HG02678 (cell line): ENCODE measurements around the gene S100A11.
A peak's percentile ranks its signal among the peaks of the same experiment; 100 is the strongest.

Experiments used
- ATAC-seq: cut with Tn5 transposase; IDR thresholded peaks from one replicate; pipeline ENCODE4 v1.9.1; 2021; ENCODE audit warnings: mild to moderate bottlenecking, moderate library complexity; ENCODE audit not compliant: unreplicated experiment

Gene S100A11

GRCh38 chr1:152003846-152004442, 32.9 kb downstream of the S100A11 start:
- ATAC-seq, result no peak

- ATAC-seq, result no peak
These were observed 33.8 kb downstream of the S100A11 start for GRCh38 chr1:152002960-152003359.

- ATAC-seq, result no peak
These were observed 34.9 kb downstream of the S100A11 start for GRCh38 chr1:152001631-152002584.

DNA sequence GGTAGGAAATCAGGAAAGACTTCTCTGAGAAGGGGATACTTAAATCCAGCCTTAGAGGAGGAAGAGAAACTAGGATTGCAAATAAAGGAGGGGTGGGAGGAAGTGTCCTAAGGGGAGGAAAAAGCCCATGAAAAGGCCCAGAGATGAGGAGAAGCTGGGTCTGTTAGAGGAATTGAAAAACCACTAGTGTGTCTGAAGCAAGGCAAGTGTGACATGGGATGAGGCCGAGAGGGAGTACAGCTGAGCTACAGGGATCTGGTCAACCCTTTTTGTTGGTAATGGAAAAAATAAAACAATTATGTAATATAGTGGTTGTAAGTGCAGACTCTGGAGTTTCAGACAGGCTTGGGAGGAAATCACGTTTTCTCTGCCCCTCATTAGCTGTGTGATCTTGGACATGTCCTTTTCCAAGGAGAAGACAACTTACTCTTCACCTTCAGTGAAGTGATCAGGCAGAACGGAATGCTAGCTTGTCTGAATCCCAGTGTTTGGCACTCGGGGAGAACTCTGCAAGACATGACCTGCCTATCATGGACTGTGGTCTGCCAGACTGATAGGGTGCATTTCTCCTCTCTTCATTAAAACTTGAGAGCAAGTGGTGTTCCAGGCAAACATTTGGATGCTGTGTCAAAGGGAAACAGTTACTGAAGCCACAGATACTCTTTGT, 35.7 kb downstream of the S100A11 start:
- ATAC-seq, result no peak

DNA sequence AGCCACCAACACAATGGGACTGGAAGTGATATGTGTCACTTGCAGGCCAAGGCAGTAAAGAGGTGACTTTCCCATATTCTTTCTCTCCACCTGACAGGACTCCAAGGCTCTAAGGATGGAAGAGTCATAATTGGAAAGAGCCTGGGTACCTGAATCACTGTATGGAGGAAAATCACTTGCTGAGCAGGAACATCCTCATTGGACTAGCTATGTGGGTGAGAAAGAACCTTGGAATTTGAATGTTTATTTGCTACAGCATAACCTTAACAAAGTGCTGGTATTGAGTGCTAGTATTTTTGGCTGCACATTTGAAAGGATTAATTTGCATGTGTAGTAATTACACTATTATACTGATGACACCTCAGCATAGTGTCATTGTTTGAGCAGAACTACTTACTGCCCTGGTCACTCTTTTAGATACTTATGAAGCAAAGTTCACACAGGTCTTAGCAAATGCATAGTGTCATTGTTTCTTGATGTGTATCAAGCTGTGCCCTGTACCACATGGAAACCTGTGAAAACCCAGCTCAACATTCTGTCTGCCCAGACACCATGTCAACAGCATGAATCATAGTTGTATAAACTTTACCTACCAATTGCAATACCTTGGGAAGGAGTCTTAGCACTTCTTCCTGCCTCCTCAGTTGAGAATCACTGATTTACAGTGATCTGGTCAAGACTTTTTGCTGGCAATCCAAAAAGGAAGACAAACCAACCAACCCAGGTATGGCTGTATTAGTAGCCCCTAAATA, 38.0 kb downstream of the S100A11 start:
- ATAC-seq, result no peak

GRCh38 chr1:151997284-151997570, 39.6 kb downstream of the S100A11 start:
- ATAC-seq, result no peak

DNA sequence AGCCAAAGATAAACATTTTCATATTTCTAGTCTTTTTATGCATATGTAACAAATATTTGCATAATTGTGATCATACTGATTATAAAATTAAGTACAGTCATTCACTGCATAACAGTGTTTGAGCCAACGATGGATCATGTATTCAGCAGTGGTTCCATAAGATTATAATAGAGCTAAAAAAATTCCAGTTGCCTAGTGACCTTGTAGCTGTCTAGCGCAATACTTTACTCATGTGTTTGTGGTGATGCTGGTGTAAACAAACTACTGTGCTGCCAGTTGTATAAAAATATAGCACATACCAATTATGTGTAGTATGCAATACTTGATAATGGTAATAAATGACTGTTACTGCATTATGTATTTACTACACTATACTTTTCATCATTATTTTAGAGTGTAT, 41.0 kb downstream of the S100A11 start:
- ATAC-seq, result no peak

DNA sequence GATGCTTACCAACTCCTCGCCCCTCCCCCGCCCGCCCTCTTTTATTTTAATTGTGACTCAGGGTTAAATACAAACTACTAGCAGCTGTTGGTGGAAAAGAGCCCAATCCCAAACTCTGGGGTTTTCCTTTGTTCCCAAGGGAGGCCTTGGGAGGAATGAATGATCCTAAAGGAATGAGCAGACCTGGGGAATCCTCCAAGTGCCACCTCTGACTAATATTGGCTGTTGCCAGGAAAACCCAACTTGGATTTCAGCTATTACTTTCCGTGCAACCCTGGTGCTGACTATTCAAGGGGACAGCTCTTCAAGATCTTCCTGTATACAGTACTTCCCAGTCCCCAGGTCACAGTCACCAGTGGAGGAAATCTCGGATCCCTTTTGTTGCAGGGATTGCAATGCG, 41.8 kb downstream of the S100A11 start:
- ATAC-seq, result no peak

- peak; percentile 64 for ATAC-seq
These were observed 42.9 kb downstream of the S100A11 start, which contains the start of gene S100A10 for GRCh38 chr1:151993734-151994496. S100A10 (minus strand) TSS chr1:151993859; CDS start chr1:151986230, 7,629 bp downstream.

DNA sequence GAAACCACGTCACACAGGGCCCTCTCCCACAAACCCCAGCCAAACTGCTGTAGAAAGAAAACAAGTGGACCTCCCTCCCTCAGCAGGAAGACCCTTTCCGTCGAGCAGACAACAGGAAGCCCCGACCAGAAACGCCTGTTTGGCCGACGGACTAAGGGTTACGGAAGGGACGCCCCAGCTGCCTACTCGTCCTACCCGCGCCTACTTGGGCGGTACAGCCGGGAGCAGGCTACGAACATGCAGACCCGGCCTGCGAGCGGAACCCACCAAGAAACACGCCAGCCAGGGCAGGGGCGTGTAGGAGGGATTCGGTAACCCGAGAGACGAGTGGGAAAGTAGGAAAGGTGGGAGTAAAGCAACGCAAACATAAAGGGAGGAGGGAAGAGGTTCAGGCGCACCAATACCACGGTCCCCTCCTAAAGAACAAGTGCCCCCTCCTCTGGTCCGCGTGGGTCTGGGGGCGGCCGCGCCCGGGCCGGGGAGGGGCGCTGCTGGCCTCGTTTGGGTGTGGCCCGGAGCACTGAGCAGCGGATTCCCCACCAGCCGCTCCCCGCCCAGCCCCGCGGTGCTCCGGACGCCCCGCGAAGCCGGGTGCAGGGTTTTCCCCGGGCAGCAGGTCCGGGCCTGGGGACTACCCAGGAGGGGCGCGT, 43.6 kb downstream of the S100A11 start:
- no peak for ATAC-seq

GRCh38 chr1:151992303-151993083, 44.3 kb downstream of the S100A11 start:
- ATAC-seq, result no peak

DNA sequence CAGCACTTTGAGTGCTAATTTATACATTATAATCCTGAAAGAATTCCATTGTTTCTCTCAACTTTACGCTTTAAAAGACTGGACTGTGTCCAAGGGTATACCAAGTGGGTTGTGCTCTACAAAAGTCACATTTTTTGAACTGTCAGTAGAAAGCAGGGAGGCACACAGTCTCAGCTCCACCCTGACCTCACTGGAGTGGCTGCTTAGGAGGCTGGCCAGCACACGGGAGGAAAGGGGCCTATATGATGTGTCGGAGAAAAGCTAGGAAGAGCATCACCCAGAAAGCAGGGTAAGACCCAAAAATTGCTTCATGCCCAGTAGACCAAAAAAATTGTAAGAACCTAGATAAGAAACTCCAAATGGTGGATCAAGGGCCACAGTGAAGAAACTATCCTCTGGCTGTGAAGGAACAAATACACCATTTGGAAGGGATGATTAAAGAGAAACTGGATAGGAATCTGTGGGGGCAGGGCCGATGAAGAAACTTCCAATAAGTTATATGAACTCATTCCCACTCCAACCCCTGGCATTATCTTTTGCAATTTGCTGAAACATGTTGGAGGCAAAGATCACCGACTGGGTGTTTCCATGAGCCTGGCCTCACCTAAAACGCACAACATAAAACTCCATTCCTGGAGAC, 45.0 kb downstream of the S100A11 start:
- ATAC-seq, result no peak

GRCh38 chr1:151990856-151991198, 46.0 kb downstream of the S100A11 start:
- ATAC-seq, result no peak

DNA sequence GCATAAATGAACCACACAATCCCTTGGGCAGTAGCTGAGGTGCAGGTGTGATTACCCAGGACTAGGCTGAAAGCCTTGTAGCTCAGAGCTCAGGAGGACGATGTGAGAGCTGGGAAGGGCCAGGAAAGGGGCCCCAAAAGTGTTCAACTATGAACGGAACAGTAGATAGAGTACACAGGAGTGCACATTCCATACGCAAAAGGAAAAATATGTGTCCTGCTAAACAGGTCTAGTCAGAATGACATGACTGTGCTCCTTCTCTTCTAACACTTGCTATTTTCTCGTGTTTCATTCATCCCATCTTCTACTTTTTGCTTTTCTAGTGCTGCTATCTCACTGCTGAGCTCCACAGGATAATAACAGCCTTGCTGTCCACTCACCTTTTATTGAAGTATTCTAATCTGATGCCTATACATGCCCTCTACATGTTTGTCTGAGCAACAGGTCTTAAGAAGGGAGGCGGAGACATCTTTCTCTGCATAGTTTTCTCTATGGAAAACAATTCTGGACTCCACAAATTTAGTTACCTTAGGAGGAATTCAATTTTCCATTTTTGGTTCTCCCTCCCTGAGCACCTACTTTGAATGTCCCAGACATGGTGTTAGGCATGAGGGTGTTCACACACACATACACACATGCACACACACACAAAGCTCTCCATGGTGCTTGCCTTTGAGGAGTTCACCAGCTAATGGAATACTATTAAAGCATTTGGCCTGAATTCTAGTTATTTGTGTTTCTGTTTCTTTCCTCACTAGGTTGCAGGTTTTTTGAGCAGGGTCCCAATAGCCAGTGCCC, 46.5 kb downstream of the S100A11 start:
- ATAC-seq, result no peak

GRCh38 chr1:151989211-151989862, 47.5 kb downstream of the S100A11 start:
- ATAC-seq, result no peak

GRCh38 chr1:151988405-151988923, 48.3 kb downstream of the S100A11 start:
- no peak for ATAC-seq

- ATAC-seq, result no peak
These were observed 50.2 kb downstream of the S100A11 start for GRCh38 chr1:151986501-151987190.
